Measurements from ENCODE around the gene TMEM132D.

TMEM132D gene

DNA sequence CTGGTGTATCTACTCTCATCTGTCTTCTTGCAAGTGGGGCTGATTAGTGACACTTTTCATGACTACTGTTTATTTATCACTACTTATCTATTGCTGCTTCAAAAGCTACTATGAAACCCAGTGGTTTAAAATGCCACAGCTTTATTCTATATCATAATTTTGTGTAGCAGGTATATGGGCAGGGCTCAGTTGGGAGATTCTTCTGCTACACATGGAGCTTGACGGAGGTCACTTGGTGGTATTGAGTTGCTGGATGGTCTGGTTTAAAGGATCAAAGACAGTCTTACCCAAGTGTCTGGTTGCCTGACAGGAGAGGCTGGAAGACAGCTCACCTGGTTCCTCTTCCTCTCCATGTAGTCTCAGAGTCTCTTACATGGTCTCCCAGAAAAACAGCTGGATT lies 222.7 kb downstream of the TMEM132D start:
- no peak for DNase-seq (ENCODE audit: low read depth)
- TF ChIP-seq MYC (IDR thresholded peaks at IDR 0.05; ENCODE audit: low read depth, low read length), result no peak
- no peak overlapping the region for H3K4me3 ChIP-seq (ENCODE audit: low read depth, low read length)

DNA sequence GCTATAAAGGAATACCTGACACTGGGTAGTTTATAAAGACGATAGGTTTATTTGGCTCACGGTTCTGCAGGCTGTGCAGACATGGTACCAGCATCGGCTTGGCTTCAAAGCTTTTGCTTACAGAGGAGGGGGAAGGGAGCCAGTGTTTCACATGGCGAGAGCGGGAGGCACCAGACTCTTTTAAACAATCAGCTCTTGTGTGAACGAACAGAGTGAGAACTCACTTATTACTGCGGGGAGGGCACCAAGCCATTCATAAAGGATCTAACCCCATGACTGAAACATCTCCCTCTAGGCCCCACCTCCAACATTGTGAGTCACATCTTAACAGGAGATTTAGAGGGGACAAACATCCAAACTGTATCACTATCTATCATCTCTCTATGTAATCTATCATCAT lies 227.4 kb downstream of the TMEM132D start:
- no peak for DNase-seq (ENCODE audit: low read depth)
- TF ChIP-seq, protein P1, sequence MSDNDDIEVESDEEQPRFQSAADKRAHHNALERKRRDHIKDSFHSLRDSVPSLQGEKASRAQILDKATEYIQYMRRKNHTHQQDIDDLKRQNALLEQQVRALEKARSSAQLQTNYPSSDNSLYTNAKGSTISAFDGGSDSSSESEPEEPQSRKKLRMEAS (IDR thresholded peaks at IDR 0.05; ENCODE audit: low read depth, low read length), result no peak
- TF ChIP-seq MYC (IDR thresholded peaks at IDR 0.05; ENCODE audit: low read depth, low read length), result no peak
- TF ChIP-seq, protein P2, sequence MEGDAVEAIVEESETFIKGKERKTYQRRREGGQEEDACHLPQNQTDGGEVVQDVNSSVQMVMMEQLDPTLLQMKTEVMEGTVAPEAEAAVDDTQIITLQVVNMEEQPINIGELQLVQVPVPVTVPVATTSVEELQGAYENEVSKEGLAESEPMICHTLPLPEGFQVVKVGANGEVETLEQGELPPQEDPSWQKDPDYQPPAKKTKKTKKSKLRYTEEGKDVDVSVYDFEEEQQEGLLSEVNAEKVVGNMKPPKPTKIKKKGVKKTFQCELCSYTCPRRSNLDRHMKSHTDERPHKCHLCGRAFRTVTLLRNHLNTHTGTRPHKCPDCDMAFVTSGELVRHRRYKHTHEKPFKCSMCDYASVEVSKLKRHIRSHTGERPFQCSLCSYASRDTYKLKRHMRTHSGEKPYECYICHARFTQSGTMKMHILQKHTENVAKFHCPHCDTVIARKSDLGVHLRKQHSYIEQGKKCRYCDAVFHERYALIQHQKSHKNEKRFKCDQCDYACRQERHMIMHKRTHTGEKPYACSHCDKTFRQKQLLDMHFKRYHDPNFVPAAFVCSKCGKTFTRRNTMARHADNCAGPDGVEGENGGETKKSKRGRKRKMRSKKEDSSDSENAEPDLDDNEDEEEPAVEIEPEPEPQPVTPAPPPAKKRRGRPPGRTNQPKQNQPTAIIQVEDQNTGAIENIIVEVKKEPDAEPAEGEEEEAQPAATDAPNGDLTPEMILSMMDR (IDR thresholded peaks at IDR 0.05; ENCODE audit: low read depth, low read length), result no peak
- no peak for TF ChIP-seq POLR2A (IDR thresholded peaks at IDR 0.05; ENCODE audit: extremely low read depth, insufficient read length)
- no peak overlapping the region for H3K4me3 ChIP-seq (ENCODE audit: low read depth, low read length)

DNA sequence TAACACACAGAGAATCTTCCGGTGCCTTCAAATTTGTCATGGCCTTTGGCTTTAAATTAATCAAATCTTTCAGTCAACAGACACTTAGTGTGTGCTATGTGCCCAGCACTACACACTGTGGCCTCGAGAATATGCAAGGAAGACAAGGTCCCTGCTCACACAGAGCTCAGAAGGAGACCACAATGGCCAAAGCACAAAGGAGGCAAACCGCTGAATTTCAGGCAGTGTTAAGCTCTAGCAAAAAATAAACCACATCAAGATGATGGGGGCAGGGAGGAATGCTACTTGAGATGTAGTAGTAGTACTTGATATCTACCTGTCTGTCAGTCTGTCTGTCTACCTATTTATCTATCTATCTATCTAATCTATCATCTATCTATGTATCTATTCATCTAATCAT lies 227.9 kb downstream of the TMEM132D start:
- no peak overlapping the region for H3K4me3 ChIP-seq (ENCODE audit: low read depth, low read length)
- TF ChIP-seq MYC (IDR thresholded peaks at IDR 0.05; ENCODE audit: low read depth, low read length) (no peak), POLR2A (IDR thresholded peaks at IDR 0.05; ENCODE audit: extremely low read depth, insufficient read length) (no peak)
- TF ChIP-seq, protein P1 (IDR thresholded peaks at IDR 0.05; ENCODE audit: low read depth, low read length), result no peak
- TF ChIP-seq, protein P2 (IDR thresholded peaks at IDR 0.05; ENCODE audit: low read depth, low read length), result no peak
- no peak for DNase-seq (ENCODE audit: low read depth)

DNA sequence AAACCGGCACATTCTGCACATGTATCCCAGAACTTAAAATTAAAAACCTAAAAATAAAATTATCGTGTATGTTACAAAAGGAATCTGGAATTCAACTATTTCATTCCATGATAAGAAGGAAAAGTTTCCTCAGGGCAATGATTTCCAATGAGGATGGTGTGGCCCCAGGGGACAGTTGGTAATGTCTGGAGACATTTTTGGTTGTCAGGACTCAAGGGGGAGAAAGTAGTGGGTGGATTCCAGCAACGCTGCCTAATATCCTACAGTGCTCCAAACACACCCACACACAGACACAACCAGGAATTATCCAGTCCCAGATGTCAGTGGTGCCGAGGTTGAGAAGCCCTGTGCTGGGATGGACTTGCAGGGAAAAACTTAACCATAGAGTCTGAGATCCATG lies 228.3 kb downstream of the TMEM132D start:
- no peak for TF ChIP-seq POLR2A (IDR thresholded peaks at IDR 0.05; ENCODE audit: extremely low read depth, insufficient read length)
- TF ChIP-seq, protein P1 (IDR thresholded peaks at IDR 0.05; ENCODE audit: low read depth, low read length), result no peak
- TF ChIP-seq MYC (IDR thresholded peaks at IDR 0.05; ENCODE audit: low read depth, low read length), result no peak
- TF ChIP-seq, protein P2 (IDR thresholded peaks at IDR 0.05; ENCODE audit: low read depth, low read length), result no peak

DNA sequence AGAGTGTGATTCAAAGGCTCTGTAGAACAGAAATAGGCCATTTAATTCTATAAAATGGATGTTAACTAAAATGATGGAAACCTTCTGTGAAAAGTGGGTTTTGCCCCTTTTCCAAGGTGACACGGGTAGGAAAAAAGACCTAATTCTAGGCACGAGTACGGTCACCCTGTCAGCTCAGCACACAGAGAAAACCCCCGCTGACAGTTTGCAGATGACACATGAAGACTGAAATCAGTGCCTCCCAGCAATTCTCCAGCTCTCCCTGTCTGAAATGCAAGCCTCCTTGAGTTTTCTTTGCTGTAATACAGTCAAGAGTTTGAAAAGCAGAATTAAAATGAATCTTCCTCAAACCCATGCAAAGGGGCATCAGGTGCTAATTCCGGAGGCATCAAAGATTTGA lies 230.0 kb downstream of the TMEM132D start:
- no peak overlapping the region for H3K4me3 ChIP-seq (ENCODE audit: low read depth, low read length)
- TF ChIP-seq, protein P1 (IDR thresholded peaks at IDR 0.05; ENCODE audit: low read depth, low read length), result no peak
- no peak for TF ChIP-seq MYC (IDR thresholded peaks at IDR 0.05; ENCODE audit: low read depth, low read length)
- TF ChIP-seq, protein P2 (IDR thresholded peaks at IDR 0.05; ENCODE audit: low read depth, low read length), result no peak
- no peak for DNase-seq (ENCODE audit: low read depth)

More for the DNA sequence above, 228.3 kb downstream of the TMEM132D start:
- no peak for DNase-seq (ENCODE audit: low read depth)
- H3K4me3 ChIP-seq (ENCODE audit: low read depth, low read length), result no peak overlapping the region

DNA sequence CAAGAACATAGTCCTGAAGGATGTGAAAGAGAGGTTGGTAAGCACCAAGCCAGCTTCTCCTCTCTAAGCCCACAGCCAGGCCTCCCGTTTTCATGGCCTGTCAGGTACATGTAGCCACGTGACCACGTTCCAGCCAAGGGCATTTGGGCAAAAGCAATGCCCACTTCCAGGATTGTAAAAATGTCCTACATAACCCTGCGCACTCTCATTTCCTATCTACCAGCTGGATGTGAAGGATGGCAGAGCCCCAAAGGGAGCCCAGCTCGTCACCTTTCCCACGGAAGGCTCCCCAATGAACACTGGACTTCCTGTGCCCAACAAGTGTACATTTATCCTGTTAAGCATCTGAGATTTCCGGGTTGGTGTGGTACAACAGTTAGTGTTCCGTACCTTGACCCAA lies 231.7 kb downstream of the TMEM132D start:
- H3K4me3 ChIP-seq (ENCODE audit: low read depth, low read length), result no peak overlapping the region
- DNase-seq (ENCODE audit: low read depth), result no peak
- TF ChIP-seq, protein P2 (IDR thresholded peaks at IDR 0.05; ENCODE audit: low read depth, low read length), result no peak
- TF ChIP-seq, protein P1 (IDR thresholded peaks at IDR 0.05; ENCODE audit: low read depth, low read length), result no peak
- TF ChIP-seq POLR2A (IDR thresholded peaks at IDR 0.05; ENCODE audit: extremely low read depth, insufficient read length) (no peak), MYC (IDR thresholded peaks at IDR 0.05; ENCODE audit: low read depth, low read length) (no peak)
